GM18498 (cell line): ENCODE measurements around the gene NIPSNAP2.
"Not testable (repeated sequence)": the region's sequence is repeated elsewhere in the genome, so short reads cannot be mapped to it uniquely, and the experiment has no call there.

Experiments
- ATAC-seq: cut with Tn5 transposase; IDR thresholded peaks from one replicate; pipeline ENCODE4 v1.9.1; 2021; ENCODE audit warnings: mild to moderate bottlenecking, moderate library complexity; ENCODE audit not compliant: unreplicated experiment

NIPSNAP2 gene

GRCh38 chr7:56046721-56047445 is 82.5 kb downstream of the NIPSNAP2 start:
- ATAC-seq: no peak

GRCh38 chr7:56047446-56048116 is 83.2 kb downstream of the NIPSNAP2 start:
- ATAC-seq: not testable (repeated sequence)

- no peak for ATAC-seq
Measured at GRCh38 chr7:56048245-56048644, 83.9 kb downstream of the NIPSNAP2 start.

- not testable (repeated sequence) for ATAC-seq
Measured at GRCh38 chr7:56048763-56049162, 84.4 kb downstream of the NIPSNAP2 start.
